Raji (cell line): ENCODE results near the gene BRSK2.

Experiments
- POLR2A ChIP-seq: IDR thresholded peaks from 2 replicates; pipeline ENCODE4 v1.6.1; 2011; ENCODE audit warnings: low read depth, low read length, control low read depth; ENCODE audit not compliant: insufficient read depth

The BRSK2 gene

GRCh38 chr11:1406571-1407485 lies 17.1 kb downstream of the BRSK2 start:
- TF ChIP-seq POLR2A, result no peak

- no peak for TF ChIP-seq POLR2A
Observed at GRCh38 chr11:1407668-1408067, 17.9 kb downstream of the BRSK2 start.

GRCh38 chr11:1408346-1408745 lies 18.6 kb downstream of the BRSK2 start:
- TF ChIP-seq POLR2A, result no peak

- TF ChIP-seq POLR2A, result no peak
Observed at GRCh38 chr11:1409108-1409851, 19.5 kb downstream of the BRSK2 start.

GRCh38 chr11:1410366-1411291 lies 20.9 kb downstream of the BRSK2 start:
- TF ChIP-seq POLR2A, result no peak

- TF ChIP-seq POLR2A, result no peak
Observed at GRCh38 chr11:1411301-1411700, 21.6 kb downstream of the BRSK2 start.

GRCh38 chr11:1412377-1413095 lies 22.8 kb downstream of the BRSK2 start:
- TF ChIP-seq POLR2A, result no peak

GRCh38 chr11:1414650-1415049 lies 24.9 kb downstream of the BRSK2 start:
- TF ChIP-seq POLR2A, result no peak

GRCh38 chr11:1415631-1416030 lies 25.9 kb downstream of the BRSK2 start:
- no peak for TF ChIP-seq POLR2A

- no peak for TF ChIP-seq POLR2A
Observed at GRCh38 chr11:1419811-1420210, 30.1 kb downstream of the BRSK2 start.

GRCh38 chr11:1421291-1421690 lies 31.6 kb downstream of the BRSK2 start:
- no peak for TF ChIP-seq POLR2A

- no peak for TF ChIP-seq POLR2A
Observed at GRCh38 chr11:1422481-1422880, 32.7 kb downstream of the BRSK2 start.

GRCh38 chr11:1422981-1423380 lies 33.2 kb downstream of the BRSK2 start:
- no peak for TF ChIP-seq POLR2A

- TF ChIP-seq POLR2A, result no peak
Observed at GRCh38 chr11:1425006-1425405, 35.3 kb downstream of the BRSK2 start.
